Measurements from ENCODE around the gene FHL1.
"Not testable (repeated sequence)": the region's sequence is repeated elsewhere in the genome, so short reads cannot be mapped to it uniquely, and the experiment has no call there.

FHL1 gene

GRCh38 chrX:136147315-136147901 lies at the start of gene FHL1:
FHL1 (plus strand) TSS chrX:136147533.
- no peak for DNase-seq (ENCODE audit: low spot score)

GRCh38 chrX:136097871-136098805 lies 49.2 kb upstream of the FHL1 start:
- no peak for DNase-seq (ENCODE audit: low spot score)

- DNase-seq (ENCODE audit: low spot score), result no peak
These were observed 42.4 kb upstream of the FHL1 start for GRCh38 chrX:136104936-136105335.

GRCh38 chrX:136106920-136107528 lies 40.3 kb upstream of the FHL1 start:
- DNase-seq (ENCODE audit: low spot score), result no peak

- DNase-seq (ENCODE audit: low spot score), result not testable (repeated sequence)
These were observed 38.4 kb upstream of the FHL1 start for GRCh38 chrX:136108905-136109304.

- DNase-seq (ENCODE audit: low spot score), result no peak
These were observed 35.0 kb upstream of the FHL1 start for GRCh38 chrX:136112286-136112685.

GRCh38 chrX:136112778-136113177 lies 34.6 kb upstream of the FHL1 start:
- no peak for DNase-seq (ENCODE audit: low spot score)

GRCh38 chrX:136115126-136115903 lies 32.0 kb upstream of the FHL1 start:
- DNase-seq (ENCODE audit: low spot score), result peak; percentile 4

- no peak for DNase-seq (ENCODE audit: low spot score)
These were observed 31.4 kb upstream of the FHL1 start for GRCh38 chrX:136115904-136116297.

- no peak for DNase-seq (ENCODE audit: low spot score)
These were observed 25.5 kb upstream of the FHL1 start for GRCh38 chrX:136121788-136122187.

- DNase-seq (ENCODE audit: low spot score), result no peak
These were observed 25.1 kb upstream of the FHL1 start for GRCh38 chrX:136122207-136122606.

- DNase-seq (ENCODE audit: low spot score), result no peak
These were observed 22.2 kb upstream of the FHL1 start for GRCh38 chrX:136125106-136125505.

GRCh38 chrX:136126371-136126770 lies 21.0 kb upstream of the FHL1 start:
- no peak for DNase-seq (ENCODE audit: low spot score)

- DNase-seq (ENCODE audit: low spot score), result no peak
These were observed 20.4 kb upstream of the FHL1 start for GRCh38 chrX:136126872-136127406.

- DNase-seq (ENCODE audit: low spot score), result no peak
These were observed 18.6 kb upstream of the FHL1 start for GRCh38 chrX:136128743-136129142.

GRCh38 chrX:136130931-136131833 lies 16.2 kb upstream of the FHL1 start:
- peak; percentile 32 for DNase-seq (ENCODE audit: low spot score)

- no peak for DNase-seq (ENCODE audit: low spot score)
These were observed 8.4 kb upstream of the FHL1 start for GRCh38 chrX:136138939-136139338.

- no peak for DNase-seq (ENCODE audit: low spot score)
These were observed 5.8 kb upstream of the FHL1 start for GRCh38 chrX:136141569-136141968.

- DNase-seq (ENCODE audit: low spot score), result no peak
These were observed 4.7 kb upstream of the FHL1 start for GRCh38 chrX:136142592-136142991.

GRCh38 chrX:136143711-136144110 lies 3.6 kb upstream of the FHL1 start:
- no peak for DNase-seq (ENCODE audit: low spot score)
